ENCODE data around the gene TSHB. TPM values are rescaled to one million over a fixed set of nuclear protein-coding genes. Genes with fewer than 3 reads are reported as not detected.

The TSHB gene
- total RNA-seq, 1 donor, result not detected

DNA sequence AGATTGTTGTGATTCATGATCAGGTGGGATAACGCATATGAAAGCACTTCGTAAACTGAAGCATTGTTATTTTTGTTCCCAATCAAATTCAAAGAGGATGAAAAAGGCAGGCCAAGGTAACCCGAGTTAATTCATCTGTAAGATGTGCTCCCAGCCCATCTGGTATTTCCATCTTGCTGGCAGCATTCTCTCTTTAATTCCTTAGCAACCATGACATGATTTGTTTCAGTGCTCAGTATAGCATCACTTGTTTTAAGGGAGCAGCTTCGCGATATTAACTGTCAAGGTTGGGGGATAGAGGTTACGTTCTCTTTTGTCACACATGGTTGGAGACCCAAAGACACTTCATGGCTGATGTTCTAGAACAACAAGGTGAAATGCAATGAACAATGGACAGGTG, 53.3 kb downstream of the TSHB start:
- Histone ChIP-seq H3K4me3 (ENCODE audit: insufficient read depth, low read length) (no peak overlapping the region), H3K9me3 (ENCODE audit: low read depth, low read length) (no peaks in the 10 kb centered on the region), H3K4me2 (ENCODE audit: insufficient read depth, low read length) (no peak overlapping the region), H3K4me1 (ENCODE audit: insufficient read depth, low read length) (no peaks in the 10 kb centered on the region), H3K79me2 (ENCODE audit: insufficient read depth, low read length) (no peaks in the 10 kb centered on the region), H3K27me3 (ENCODE audit: insufficient read depth, low read length) (no peaks in the 10 kb centered on the region), H3K27ac (ENCODE audit: low read depth, low read length) (no peak overlapping the region), H4K20me1 (ENCODE audit: insufficient read depth, low read length) (no peaks in the 10 kb centered on the region), H2AFZ (ENCODE audit: low read length) (no peak overlapping the region), H3K36me3 (ENCODE audit: insufficient read depth, low read length) (no peaks in the 10 kb centered on the region)
- peak; percentile 63 for DNase-seq (ENCODE audit: insufficient read length, low spot score, missing footprints)
- TF ChIP-seq, protein P1, sequence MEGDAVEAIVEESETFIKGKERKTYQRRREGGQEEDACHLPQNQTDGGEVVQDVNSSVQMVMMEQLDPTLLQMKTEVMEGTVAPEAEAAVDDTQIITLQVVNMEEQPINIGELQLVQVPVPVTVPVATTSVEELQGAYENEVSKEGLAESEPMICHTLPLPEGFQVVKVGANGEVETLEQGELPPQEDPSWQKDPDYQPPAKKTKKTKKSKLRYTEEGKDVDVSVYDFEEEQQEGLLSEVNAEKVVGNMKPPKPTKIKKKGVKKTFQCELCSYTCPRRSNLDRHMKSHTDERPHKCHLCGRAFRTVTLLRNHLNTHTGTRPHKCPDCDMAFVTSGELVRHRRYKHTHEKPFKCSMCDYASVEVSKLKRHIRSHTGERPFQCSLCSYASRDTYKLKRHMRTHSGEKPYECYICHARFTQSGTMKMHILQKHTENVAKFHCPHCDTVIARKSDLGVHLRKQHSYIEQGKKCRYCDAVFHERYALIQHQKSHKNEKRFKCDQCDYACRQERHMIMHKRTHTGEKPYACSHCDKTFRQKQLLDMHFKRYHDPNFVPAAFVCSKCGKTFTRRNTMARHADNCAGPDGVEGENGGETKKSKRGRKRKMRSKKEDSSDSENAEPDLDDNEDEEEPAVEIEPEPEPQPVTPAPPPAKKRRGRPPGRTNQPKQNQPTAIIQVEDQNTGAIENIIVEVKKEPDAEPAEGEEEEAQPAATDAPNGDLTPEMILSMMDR (IDR thresholded peaks at IDR 0.05; ENCODE audit: extremely low read depth, low read depth, low read length), result no peak

Other genes with a start within 250 kb of the TSHB start
- gene SIKE1, start 249.1 kb upstream of the TSHB start, total RNA-seq, result 52.5 and 56.3 TPM in 2 replicates
- gene SYCP1, start 175.0 kb upstream of the TSHB start, total RNA-seq, result not detected in 2 replicates
- gene TSPAN2, start 59.7 kb downstream of the TSHB start, total RNA-seq, result 1.4 and 2.1 TPM in 2 replicates